Measurements from ENCODE around the gene STPG2.

GRCh38 chr4:97938141-97938540 is 205.1 kb downstream of the STPG2 start:
- TF ChIP-seq FOSL1 (IDR thresholded peaks at IDR 0.05; ENCODE audit: insufficient read depth, low read depth, low read length), result no peak
- no peak for TF ChIP-seq CTCF (IDR thresholded peaks at IDR 0.05; ENCODE audit: control extremely low read depth in 1 of 3, insufficient read depth in 1 of 3, low read depth in 1 of 3, low read length in 3 of 3)
- TF ChIP-seq RAD21 (IDR thresholded peaks at IDR 0.05 in 1 of 2, conservative IDR thresholded peaks at IDR 0.05 in 1 of 2; ENCODE audit: low read depth in 2 of 2, low read length in 2 of 2), result no peak
- no peak for TF ChIP-seq EZH2 (IDR thresholded peaks at IDR 0.05; ENCODE audit: low read depth, low read length, severe bottlenecking)
- no peak for TF ChIP-seq TAF1 (IDR thresholded peaks at IDR 0.05; ENCODE audit: low read depth, low read length)
- TF ChIP-seq POLR2AphosphoS5 (IDR thresholded peaks at IDR 0.05; ENCODE audit: low read depth, low read length), result no peak
- TF ChIP-seq ZNF274 (IDR thresholded peaks at IDR 0.05; ENCODE audit: borderline replicate concordance, extremely low read depth, low read length), result no peak
- no peak for TF ChIP-seq CBX5 (IDR thresholded peaks at IDR 0.05; ENCODE audit: low read depth, low read length)

All from H1 (cell line).